GM12801 (cell line): Measurements from ENCODE around the gene CACUL1.

Experiments
- TF ChIP-seq, protein P1 (sequence below): IDR thresholded peaks from one replicate; pipeline ENCODE4 v1.5.1; 2011; ENCODE audit warnings: control low read depth; ENCODE audit not compliant: insufficient read length; ENCODE audit errors: extremely low read depth

Gene CACUL1

GRCh38 chr10:118751265-118751664 lies 3.5 kb downstream of the CACUL1 start:
- TF ChIP-seq, protein P1, sequence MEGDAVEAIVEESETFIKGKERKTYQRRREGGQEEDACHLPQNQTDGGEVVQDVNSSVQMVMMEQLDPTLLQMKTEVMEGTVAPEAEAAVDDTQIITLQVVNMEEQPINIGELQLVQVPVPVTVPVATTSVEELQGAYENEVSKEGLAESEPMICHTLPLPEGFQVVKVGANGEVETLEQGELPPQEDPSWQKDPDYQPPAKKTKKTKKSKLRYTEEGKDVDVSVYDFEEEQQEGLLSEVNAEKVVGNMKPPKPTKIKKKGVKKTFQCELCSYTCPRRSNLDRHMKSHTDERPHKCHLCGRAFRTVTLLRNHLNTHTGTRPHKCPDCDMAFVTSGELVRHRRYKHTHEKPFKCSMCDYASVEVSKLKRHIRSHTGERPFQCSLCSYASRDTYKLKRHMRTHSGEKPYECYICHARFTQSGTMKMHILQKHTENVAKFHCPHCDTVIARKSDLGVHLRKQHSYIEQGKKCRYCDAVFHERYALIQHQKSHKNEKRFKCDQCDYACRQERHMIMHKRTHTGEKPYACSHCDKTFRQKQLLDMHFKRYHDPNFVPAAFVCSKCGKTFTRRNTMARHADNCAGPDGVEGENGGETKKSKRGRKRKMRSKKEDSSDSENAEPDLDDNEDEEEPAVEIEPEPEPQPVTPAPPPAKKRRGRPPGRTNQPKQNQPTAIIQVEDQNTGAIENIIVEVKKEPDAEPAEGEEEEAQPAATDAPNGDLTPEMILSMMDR = no peak

DNA sequence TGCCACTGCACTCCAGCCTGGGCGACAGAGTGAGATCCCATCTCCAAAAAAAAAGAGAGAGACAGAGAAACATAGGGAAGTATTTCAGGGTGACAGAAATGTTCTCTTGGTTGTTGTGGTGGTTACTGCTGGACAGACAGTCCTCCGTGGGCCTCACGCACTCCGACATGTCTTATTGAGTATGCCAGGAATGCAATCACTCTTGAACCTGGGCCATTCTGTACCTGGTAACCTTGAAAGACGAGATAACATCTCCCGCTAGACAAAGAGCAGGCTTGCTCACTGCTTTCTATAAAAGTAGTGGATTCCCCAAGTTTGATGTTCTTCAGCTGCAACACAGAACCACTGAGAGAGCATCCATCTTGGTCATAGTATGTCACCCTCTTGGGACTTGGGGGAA lies 6.7 kb downstream of the CACUL1 start:
- TF ChIP-seq, protein P1 = no peak

GRCh38 chr10:118746246-118746645 lies 8.5 kb downstream of the CACUL1 start:
- TF ChIP-seq, protein P1 = no peak

DNA sequence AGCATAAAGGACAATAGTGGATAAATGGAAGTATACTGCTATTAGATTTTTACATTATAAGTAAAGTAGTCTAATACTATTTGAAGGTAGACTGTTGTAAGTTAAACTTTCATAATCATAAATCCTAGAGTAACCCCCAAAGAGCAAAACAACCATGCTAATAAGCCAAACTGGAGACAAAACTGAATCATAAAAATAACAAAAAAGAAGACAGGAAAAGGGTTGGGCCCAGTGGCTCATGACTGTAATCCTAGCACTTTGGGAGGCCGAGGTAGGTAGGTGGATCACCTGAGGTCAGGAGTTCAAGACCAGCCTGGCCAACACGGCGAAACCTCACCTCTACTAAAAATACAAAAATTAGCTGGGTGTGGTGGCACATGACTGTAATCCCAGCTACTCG lies 9.7 kb downstream of the CACUL1 start:
- TF ChIP-seq, protein P1 = no peak

GRCh38 chr10:118742782-118743181 lies 12.0 kb downstream of the CACUL1 start:
- TF ChIP-seq, protein P1 = no peak

GRCh38 chr10:118742032-118742431 lies 12.7 kb downstream of the CACUL1 start:
- TF ChIP-seq, protein P1 = no peak

DNA sequence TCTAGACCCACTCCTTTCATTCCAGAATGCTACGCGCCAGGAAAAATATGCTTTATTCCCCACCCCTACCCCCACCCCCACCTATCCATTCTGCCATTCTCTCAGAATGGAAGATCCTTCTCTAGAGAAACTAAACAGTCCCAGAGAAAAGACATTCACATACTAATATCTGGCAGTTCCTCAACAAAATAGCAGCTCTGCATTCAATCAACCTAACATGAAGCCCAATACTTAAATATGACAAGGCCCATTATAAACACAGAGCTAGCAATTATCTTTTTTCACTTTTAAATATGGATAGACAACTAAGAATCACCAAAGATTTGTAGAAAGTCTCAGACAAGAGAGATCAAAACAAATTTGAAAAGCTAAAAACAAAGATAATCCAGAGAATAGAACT lies 16.4 kb downstream of the CACUL1 start:
- TF ChIP-seq, protein P1 = no peak
